NT2/D1 (cell line): ENCODE results near the gene ANKDD1B.

Experiments
- SUZ12 ChIP-seq: IDR thresholded peaks from 2 replicates; pipeline ENCODE4 v1.6.1; 2011; ENCODE audit not compliant: insufficient read length, insufficient read depth; ENCODE audit errors: extremely low read depth
- YY1 ChIP-seq: IDR thresholded peaks from 2 replicates; pipeline ENCODE4 v1.6.1; 2011; ENCODE audit not compliant: insufficient read length, insufficient read depth
- ZNF274 ChIP-seq: IDR thresholded peaks from 2 replicates; pipeline ENCODE4 v1.6.1; 2011; ENCODE audit warnings: mild to moderate bottlenecking, low read depth, low read length

GRCh38 chr5:75660678-75661465, 49.6 kb downstream of the ANKDD1B start:
- TF ChIP-seq YY1: no peak
- TF ChIP-seq SUZ12: no peak
- no peak for TF ChIP-seq ZNF274
